Measurements from ENCODE around the gene NUBP2. TPM values are rescaled to one million over a fixed set of nuclear protein-coding genes. Genes with fewer than 3 reads are reported as not detected.

NUBP2 gene
- total RNA-seq, 1 experiment from 2014 or later = 95.1 TPM

- H3K9ac ChIP-seq (ENCODE audit: low read length) = no peak overlapping the region
- ATAC-seq (no peak), DNase-seq (no peak)
- no peak overlapping the region for H3K4me3 ChIP-seq (ENCODE audit: low read length)
- H3K4me2 ChIP-seq (ENCODE audit: low read length) = no peak overlapping the region
- no peaks in the 10 kb centered on the region for H3K27me3 ChIP-seq (ENCODE audit: low read length)
- no peaks in the 10 kb centered on the region for H3K9me3 ChIP-seq (ENCODE audit: low read length)
- no peaks in the 10 kb centered on the region for H3K79me2 ChIP-seq (ENCODE audit: low read length)
- H2AFZ ChIP-seq (ENCODE audit: low read length) = no peak overlapping the region
- intact Hi-C loops (cut with micrococcal nuclease) = no loop called here
- no peaks in the 10 kb centered on the region for H3K36me3 ChIP-seq (ENCODE audit: low read depth, low read length)
- no peaks in the 10 kb centered on the region for H3K9me2 ChIP-seq (replicated peaks; ENCODE audit: low read length)
- CTCF ChIA-PET = no interaction called here
- POLR2A ChIA-PET (ENCODE audit: unreplicated experiment) = no interaction called here
- H4K20me1 ChIP-seq (ENCODE audit: low read length) = no peaks in the 10 kb centered on the region
- BruUV-seq (replicated peaks) = no TSS peak
- H3K27ac ChIP-seq (ENCODE audit: low read length) = no peak overlapping the region
- no peaks in the 10 kb centered on the region for H3K4me1 ChIP-seq (ENCODE audit: insufficient read depth, low read length)
- TF ChIP-seq EZH2 (IDR thresholded peaks at IDR 0.05; ENCODE audit: low read length, unreplicated experiment) (no peak), CTCF (conservative IDR thresholded peaks at IDR 0.05; ENCODE audit: low read depth, low read length) (peak; percentile 38)
- no peaks in the 10 kb centered on the region for H3F3A ChIP-seq (ENCODE audit: low read length, unreplicated experiment)
Observed at GRCh38 chr16:1763521-1764511, 18.9 kb upstream of the NUBP2 start.

GRCh38 chr16:1764971-1765370 lies 17.8 kb upstream of the NUBP2 start:
- no peak overlapping the region for H3K4me2 ChIP-seq (ENCODE audit: low read length)
- H3K4me3 ChIP-seq (ENCODE audit: low read length) = no peak overlapping the region
- no peaks in the 10 kb centered on the region for H3K9me3 ChIP-seq (ENCODE audit: low read length)
- no peaks in the 10 kb centered on the region for H3K9me2 ChIP-seq (replicated peaks; ENCODE audit: low read length)
- no peaks in the 10 kb centered on the region for H3K4me1 ChIP-seq (ENCODE audit: insufficient read depth, low read length)
- BruUV-seq (replicated peaks) = no TSS peak
- intact Hi-C loops (cut with micrococcal nuclease) = no loop called here
- ChIA-PET POLR2A (ENCODE audit: unreplicated experiment) (no interaction called here), CTCF (no interaction called here)
- no peak overlapping the region for H3K27ac ChIP-seq (ENCODE audit: low read length)
- H4K20me1 ChIP-seq (ENCODE audit: low read length) = no peaks in the 10 kb centered on the region
- H3F3A ChIP-seq (ENCODE audit: low read length, unreplicated experiment) = no peaks in the 10 kb centered on the region
- DNase-seq (no peak), ATAC-seq (no peak)
- no peaks in the 10 kb centered on the region for H3K79me2 ChIP-seq (ENCODE audit: low read length)
- no peaks in the 10 kb centered on the region for H3K36me3 ChIP-seq (ENCODE audit: low read depth, low read length)
- no peaks in the 10 kb centered on the region for H3K27me3 ChIP-seq (ENCODE audit: low read length)
- H2AFZ ChIP-seq (ENCODE audit: low read length) = no peak overlapping the region
- TF ChIP-seq CTCF (conservative IDR thresholded peaks at IDR 0.05; ENCODE audit: low read depth, low read length) = no peak
- TF ChIP-seq EZH2phosphoT487 (IDR thresholded peaks at IDR 0.05; ENCODE audit: borderline replicate concordance, low read length) = no peak
- TF ChIP-seq EZH2 (IDR thresholded peaks at IDR 0.05; ENCODE audit: low read length, unreplicated experiment) = no peak
- H3K9ac ChIP-seq (ENCODE audit: low read length) = no peak overlapping the region

- Histone ChIP-seq H3K79me2 (ENCODE audit: low read length) (no peaks in the 10 kb centered on the region), H3K4me2 (ENCODE audit: low read length) (no peak overlapping the region), H3K4me1 (ENCODE audit: insufficient read depth, low read length) (no peaks in the 10 kb centered on the region), H3K4me3 (ENCODE audit: low read length) (no peak overlapping the region), H3K9me2 (replicated peaks; ENCODE audit: low read length) (no peaks in the 10 kb centered on the region), H3F3A (ENCODE audit: low read length, unreplicated experiment) (no peaks in the 10 kb centered on the region), H3K27me3 (ENCODE audit: low read length) (no peaks in the 10 kb centered on the region), H3K27ac (ENCODE audit: low read length) (no peak overlapping the region), H3K9ac (ENCODE audit: low read length) (no peak overlapping the region), H3K36me3 (ENCODE audit: low read depth, low read length) (no peaks in the 10 kb centered on the region), H3K9me3 (ENCODE audit: low read length) (no peaks in the 10 kb centered on the region), H4K20me1 (ENCODE audit: low read length) (no peaks in the 10 kb centered on the region), H2AFZ (ENCODE audit: low read length) (no peak overlapping the region)
- DNase-seq (no peak), ATAC-seq (no peak)
- ChIA-PET POLR2A (ENCODE audit: unreplicated experiment) (no interaction called here), CTCF (no interaction called here)
- no TSS peak for BruUV-seq (replicated peaks)
- TF ChIP-seq CTCF (conservative IDR thresholded peaks at IDR 0.05; ENCODE audit: low read depth, low read length) = no peak
- no peak for TF ChIP-seq EZH2phosphoT487 (IDR thresholded peaks at IDR 0.05; ENCODE audit: borderline replicate concordance, low read length)
- no peak for TF ChIP-seq EZH2 (IDR thresholded peaks at IDR 0.05; ENCODE audit: low read length, unreplicated experiment)
- intact Hi-C loops (cut with micrococcal nuclease) = no loop called here
Observed at GRCh38 chr16:1765826-1766225, 16.9 kb upstream of the NUBP2 start.

Data from PC-3 (cell line).